GM18861 (cell line): ENCODE measurements around the gene RXRA.

Source experiments
- ATAC-seq: cut with Tn5 transposase; IDR thresholded peaks from one replicate; pipeline ENCODE4 v1.9.1; 2021; ENCODE audit not compliant: unreplicated experiment

Gene RXRA

GRCh38 chr9:134484479-134484878 lies 158.2 kb downstream of the RXRA start:
- no peak for ATAC-seq

- no peak for ATAC-seq
These were observed 159.4 kb downstream of the RXRA start for GRCh38 chr9:134485653-134486052.

GRCh38 chr9:134486143-134486591 lies 159.9 kb downstream of the RXRA start:
- no peak for ATAC-seq

- ATAC-seq: no peak
These were observed 160.3 kb downstream of the RXRA start for GRCh38 chr9:134486596-134486995.
